Stimulated activated CD8-positive, alpha-beta memory T cell treated with anti-CD3 and anti-CD28 coated beads, Interleukin-4, amount 100 ng/mL, for 1 hour (primary cell): ENCODE data around the gene ACR.

Experiments used
- DNase-seq, 2 donors: peaks; one replicate each; pipeline ENCODE4 v3.0.0-alpha.2; 2020; ENCODE audit warnings: low read depth in 2 of 2, low spot score in 1 of 2

The ACR gene

DNA sequence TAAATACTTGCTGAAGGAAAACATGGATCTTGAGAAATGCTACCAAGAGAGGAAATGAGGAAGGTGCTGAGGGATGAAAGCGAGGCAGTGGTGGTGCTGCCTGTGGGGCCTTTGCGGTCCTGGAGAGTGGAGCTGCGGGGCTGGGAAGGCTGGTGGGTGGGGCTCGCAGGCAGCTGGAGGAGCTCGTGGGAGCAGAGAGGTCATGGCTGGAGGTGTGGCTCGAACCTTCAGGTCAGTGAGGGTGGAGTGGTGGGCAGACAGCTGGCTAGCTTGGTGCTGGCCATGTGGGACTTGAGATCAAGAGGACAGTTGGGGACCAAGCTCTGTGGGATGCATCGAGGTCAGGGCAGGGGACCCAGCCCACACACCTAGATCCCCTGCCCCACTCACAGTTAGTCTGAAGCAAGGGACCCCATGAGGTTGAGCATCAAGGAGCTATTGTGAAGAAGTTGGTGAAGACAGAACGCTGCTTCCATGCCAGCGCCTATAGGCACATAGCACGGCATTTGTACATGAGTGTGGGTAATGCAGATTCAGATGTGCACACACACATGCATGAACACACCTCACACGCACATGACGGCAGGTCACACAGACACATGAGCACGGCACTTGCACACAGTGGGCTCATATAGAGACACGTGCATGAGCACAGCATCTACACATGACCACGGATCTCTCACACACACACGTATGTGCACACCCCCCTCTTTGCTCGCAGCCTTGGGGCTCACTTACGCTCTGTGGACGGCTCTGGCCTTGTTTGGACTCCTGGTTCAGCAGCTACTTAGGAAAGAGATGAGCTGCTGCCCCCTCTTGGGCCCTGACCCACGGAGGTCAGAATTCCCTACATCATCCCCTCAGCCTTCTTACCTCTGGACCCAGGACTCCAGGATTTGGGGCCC lies 34.9 kb upstream of the ACR start:
- no peak for DNase-seq

DNA sequence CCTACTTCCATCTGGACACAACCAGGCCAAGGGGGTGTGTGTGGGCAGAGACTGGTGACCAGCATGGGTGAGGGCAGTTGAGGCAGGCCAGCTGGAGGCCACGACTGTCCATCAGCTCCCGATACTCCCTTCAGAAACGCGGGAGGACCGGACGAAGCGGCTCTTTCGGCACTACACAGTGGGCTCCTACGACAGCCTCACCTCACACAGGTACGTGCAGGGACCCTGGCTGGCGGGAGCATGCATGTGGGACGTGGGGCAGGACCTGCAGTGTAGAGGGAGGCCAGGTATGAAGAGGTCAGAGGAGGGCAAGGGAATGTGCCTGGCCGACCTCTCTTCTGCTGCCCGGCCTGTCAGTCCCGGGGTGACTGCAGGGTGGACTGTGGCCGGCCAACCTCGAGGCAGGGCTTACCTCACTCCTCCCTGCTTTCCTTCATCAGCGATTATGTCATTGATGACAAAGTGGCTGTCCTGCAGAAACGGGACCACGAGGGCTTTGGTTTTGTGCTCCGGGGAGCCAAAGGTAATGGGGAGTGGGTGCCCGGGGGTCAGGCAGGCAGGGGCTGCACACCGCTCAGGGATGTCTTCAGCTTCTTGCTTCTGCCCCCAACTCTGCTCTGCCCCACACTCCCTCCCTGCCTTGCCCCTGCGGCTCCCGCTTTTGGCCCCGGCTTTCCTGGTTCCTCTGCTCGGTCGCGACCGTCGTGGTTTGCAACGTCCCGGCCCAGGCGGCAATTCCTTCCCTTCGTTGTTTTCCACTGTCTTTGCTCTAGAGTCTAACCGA lies 34.1 kb upstream of the ACR start:
- no peak for DNase-seq

DNA sequence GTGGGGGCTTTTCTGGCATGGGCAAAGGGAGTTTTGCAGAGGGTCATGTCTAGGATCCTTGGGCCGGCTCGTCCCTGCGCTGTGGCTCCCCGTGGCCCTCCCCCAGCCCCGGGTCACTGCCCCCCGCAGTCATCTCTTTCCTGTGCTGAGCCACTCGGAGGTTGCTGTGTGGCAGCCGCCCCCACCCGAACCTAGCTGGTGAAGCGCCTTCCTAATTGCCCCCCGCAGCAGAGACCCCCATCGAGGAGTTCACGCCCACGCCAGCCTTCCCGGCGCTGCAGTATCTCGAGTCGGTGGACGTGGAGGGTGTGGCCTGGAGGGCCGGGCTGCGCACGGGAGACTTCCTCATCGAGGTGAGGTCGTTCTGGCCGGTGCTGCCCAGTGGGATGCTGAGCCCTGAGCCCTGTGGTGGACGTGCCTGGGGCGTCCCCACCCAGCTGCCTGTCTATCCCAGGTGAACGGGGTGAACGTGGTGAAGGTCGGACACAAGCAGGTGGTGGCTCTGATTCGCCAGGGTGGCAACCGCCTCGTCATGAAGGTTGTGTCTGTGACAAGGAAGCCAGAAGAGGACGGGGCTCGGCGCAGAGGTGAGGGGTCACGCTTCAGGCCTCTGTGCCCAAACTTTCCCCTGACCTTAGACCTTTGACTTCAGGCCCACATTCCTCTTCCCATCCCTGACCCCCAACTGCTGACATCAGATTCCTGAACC lies 33.3 kb upstream of the ACR start:
- no peak for DNase-seq

DNA sequence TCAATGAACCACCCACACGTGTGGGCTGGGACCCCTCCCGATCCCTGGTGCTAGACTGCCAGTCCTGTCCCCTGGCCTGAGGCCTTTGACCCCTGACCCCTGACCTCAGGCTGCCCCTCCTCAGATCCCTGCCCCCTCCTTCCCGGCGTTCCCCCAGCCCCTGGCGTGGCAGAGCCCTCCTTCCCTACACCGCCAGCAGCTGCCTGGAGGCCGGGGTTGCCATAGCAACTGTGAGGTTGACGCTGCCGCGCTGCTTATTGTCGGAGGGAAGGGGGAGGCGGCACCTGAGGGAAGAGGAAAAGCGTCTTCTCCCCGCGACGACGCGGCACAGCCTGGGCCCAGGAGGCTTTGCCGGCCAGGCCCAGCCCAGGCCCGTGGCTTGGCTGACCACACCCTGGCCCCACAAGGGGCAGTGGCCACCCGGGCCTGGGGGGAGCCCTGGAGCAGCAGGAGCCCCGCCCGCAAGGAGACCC lies 32.7 kb upstream of the ACR start:
- no peak for DNase-seq

DNA sequence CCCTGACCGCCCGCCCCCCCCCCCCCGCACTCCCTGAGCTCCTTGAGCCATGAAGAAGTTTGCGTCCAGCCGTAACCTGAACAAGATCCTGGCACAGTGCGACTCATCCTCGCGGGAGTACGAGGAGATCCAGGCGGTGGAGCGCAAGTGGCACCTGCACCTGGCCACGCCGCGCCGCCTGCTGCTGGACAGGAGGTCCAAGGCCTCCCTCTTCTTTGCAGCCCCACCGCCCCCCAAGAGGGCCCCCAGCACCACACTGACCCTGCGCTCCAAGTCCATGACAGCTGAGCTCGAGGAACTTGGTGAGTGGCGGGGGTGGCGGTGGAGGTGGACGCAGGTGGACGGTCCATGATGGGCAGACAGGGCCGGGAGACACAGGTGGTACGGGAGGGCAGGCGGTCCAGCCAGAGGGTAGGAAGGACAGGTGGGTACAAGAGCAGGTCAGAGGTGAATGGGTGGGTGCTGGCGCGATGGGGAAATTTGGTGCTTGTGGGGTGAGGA lies 32.1 kb upstream of the ACR start:
- no peak for DNase-seq

DNA sequence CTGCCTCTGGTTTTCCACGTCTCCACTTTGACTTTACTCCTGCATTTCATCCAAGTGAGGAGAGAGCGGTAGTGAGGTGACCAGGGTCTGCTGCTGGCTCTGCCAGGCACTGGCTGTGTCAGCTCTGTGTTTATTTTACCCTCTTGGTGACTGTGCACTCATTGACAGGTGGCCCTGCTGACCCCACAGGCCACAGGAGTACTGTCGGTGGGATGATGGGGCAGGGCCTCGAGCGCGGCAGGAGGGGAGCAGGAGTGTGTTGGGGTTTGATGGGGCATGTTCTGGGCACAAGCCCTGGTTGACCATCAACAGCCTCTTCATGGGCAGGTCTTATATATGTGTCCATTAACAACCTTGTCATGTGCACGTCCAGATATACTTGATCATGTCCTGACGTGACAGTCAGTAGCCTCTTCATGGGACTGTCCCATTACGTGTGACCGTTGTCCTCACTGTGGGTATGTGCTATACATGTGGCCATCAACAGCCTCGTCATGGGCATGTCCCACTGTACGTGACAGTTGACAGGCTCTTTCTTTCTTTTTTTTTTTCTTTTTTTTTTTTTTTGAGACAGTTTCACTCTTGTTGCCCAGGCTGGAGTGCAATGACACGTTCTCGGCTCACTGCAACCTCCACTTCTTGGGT lies 31.4 kb upstream of the ACR start:
- no peak for DNase-seq

DNA sequence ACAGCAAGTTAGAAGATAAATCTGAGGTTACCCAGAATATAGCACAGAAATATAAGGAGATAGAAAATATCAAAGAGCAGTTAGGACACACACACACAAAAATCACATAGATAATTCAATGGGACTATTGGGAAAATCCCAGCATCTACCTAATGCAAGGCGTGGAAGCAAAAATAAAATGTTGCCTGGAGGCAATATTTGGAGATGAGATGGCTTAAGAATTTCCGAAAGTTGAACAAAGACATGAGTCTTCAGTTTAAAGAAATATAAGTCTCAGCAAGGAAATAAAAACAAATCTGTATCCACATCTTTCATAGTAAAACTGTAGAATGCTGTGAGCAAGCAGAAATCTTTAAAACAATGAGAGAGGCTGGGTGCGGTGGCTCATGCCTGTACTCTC lies 29.5 kb upstream of the ACR start:
- no peak for DNase-seq

DNA sequence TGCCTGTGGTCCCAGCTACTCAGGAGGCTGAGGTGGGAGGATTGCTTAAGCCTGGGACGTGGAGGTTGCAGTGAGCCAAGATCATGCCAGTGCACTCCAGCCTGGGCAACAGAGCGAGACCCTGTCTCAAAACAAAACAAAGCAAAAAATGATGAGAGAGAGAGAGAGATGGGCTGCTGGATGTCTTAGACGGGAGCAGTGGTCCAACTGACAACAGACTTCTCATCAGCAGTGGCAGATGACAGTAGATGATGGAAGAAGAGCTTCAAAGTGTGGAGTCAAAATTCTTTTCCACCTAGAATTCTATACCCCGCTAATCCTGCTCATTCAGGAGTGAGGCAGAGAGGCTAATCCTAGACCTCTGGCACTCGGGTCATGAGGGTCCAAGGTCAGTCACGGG lies 29.0 kb upstream of the ACR start:
- no peak for DNase-seq

DNA sequence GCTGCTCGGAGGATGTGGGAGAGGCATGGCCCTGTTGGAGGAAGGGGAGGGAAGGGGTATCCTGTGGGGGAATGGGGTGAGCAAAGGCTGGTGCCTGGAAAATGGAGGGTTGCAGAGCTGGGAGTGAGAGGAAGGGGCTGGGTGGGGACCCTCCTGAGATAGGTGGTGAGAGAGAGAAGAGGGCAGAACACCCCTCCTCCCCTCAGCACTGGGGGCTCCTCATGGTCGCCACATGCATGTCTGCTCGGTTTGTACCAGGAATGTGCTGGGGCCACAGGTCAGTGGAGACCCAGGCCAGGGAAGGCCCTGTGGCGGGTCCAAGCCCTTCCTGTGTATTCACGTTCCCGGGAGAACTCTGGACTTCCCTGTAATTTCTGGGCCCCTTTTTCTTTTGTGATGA lies 27.8 kb upstream of the ACR start:
- DNase-seq = no peak

DNA sequence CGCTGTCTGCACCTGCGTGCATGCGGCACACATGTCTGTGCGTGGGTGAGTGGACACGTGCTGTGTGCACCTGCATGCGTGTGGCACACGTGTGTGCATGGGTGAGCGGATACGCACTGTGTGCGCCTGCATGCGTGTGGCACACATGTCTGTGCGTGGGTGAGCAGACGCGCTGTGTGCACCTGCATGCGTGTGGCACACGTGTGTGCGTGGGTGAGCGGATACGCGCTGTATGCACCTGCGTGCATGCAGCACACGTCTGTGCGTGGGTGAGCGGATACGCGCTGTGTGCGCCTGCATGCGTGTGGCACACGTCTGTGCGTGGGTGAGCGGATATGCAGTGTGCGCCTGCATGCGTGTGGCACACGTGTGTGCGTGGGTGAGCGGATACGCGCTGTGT lies 27.1 kb upstream of the ACR start:
- no peak for DNase-seq

DNA sequence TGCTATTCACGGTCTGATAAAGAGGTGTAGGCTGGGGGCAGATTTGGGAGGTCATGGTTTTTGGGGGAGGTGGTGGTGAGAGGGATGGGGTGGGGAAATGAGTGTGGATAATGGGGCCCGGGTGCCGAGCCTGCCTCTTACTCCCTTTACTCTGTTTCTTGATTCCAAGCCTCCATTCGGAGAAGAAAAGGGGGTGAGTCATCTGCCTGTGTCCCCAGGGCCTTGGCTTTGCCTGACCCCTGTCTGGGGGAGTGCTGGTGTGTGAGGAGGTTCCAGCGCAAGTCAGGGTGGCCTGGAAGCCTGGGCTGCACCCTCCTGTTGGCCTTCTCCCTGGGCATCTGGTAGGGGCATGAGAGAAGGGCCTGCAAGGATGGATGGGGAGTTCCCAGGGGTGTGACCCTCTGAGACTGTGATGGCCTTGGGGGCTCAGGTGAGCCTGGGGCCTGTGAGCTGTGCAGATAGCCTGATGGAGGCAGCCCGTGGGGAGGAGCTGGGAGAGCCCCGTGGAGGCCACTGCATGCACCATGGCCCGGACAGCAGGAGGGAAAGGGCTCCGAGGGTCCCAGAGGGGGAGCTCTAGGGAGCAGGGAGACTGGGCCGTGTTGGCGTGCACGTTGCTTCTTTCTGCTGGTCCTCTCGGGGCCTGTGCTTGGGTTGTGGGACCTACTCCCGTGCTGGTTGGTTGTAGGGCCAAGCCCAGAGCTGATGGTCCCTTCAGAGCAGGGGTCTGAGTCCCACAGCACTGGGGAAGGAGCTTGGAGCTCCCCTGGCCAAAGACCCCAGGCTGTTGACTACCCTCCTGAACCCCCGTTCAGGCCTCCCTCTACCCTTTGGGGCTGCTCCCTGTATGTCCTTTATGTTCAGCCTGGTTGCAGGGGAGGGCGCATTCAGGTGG lies 26.3 kb upstream of the ACR start:
- no peak for DNase-seq

DNA sequence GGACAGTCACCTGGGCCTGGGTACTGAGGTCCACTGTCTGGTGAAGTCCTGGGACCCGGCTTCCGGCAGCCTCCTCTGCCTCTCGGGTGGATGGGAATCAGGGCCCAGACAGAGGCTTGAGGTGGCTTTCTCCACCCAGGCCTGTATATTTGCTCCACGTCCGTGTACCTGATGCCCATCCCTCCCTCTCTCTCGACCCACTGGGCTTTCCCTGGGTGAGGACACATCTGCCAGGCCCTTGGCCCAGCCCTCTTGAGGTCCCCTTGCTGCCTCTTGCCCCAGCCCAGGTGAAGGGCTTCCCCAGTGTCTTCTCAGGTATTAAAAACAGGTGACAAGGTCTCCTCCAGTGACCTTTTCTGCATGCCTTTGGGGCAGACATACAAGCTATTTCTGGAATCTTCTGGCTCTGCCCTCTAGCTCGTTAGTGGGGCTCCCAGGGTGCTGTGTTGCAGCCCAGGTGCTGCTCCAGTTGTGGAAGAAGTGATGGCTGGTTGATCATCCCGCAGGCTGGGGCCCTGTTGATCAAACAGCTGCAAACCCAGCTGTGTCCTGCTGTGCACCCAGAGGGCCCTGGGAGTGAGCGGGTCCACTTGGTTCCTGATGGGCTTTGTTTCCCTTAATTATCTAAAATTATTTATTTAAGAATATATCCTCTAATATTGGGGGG lies 25.5 kb upstream of the ACR start:
- no peak for DNase-seq

DNA sequence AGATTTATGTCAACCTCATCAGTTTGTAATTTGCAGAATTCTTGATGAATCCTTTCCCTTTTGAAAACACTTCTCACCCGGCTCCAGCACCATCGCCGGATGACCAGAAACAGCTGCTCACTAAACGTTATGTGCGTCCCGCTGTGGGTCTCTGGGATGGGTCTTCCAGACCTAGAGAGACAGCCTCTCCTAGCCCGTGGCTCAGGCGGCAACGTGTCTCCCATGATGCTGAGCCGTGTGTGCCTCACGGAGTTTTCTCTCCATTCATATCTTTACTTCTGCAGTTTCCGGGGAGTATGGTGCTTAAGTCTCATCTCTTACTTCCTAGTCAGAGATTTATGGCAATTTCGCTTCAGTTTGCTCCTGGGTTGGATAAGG lies 25.0 kb upstream of the ACR start:
- DNase-seq = no peak

DNA sequence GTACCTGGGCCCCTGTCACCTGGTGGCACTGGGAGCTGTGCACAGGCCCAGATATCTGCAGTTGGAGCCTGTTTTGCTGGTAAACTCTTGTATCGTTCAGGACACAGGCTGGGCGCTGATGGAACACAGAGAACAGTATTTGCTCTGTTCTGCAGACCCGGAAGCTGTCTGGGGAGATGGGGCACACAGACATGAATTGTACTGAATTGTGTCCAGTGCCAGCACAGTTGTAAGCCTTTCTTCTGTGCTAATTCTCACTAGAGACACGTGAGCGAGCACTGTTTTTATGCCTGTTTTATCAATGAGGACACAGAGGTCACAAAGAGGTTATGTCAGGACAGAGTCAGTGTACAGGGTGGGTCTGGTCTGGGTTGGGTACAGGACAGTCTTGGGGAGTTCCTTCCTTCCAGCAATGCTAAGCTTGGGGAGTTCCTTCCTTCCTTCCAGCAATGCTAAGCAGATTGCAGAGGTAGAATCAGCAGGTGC lies 24.4 kb upstream of the ACR start:
- no peak for DNase-seq

DNA sequence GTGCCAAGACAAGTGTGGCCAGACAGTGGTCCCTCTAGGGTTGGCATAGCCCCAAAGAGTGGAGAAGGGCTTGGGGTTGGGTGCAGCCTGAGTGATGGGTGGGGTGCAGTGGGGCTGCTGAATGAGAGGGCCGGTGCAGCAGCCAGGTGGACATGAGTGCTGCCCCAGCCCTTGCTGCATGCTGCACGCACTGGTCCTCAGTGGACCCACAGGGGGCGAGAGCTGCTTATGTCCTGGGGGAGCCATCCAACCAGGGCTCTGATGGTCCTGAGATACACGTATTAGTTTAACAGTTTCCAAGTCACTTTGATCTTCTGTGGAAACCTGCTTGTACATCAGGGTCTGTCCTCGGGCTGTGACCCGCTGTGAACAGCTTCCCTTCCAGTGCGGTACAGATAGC lies 23.9 kb upstream of the ACR start:
- DNase-seq = no peak

DNA sequence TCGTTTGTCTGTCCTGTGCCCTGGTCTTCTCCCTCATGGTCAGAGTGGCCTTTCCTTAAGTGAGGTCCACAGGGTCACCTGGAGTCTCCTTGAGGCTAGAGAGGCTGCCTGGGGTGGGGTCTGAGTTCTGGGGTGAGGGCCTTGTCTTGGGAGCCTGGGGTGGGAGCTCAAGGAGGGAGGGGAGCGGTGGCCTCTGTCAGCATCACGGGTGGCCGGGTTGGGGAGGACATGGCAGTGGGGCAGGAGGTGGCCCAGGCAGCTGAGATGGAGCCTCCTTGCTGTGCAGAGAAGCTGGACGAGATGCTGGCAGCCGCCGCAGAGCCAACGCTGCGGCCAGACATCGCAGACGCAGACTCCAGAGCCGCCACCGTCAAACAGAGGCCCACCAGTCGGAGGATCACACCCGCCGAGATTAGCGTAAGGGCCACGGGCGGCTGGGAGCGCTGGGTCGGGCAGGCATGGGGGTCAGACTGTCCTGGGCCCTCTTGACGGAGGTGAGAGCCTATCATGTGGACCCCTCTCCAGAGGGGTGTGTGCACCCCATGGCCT lies 23.3 kb upstream of the ACR start:
- no peak for DNase-seq

DNA sequence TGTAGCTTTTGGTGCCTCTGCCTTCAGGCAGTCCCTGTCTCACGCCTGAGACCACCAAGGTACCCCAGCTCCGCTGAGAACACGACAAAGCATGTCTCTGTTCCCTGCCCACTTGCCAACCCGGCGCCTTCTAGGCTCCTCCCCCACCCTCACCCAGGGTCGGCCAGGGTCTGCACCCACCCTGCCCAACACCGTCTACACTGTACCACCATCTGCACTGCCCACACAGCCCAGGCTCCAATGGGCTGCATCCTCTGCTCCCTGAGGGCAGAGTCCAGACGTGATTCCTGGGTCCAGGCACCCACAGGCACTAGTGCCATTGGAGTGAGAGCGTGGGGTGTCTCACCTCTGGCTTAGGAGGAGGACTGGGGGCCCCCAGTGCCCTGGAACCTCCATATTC lies 22.8 kb upstream of the ACR start:
- no peak for DNase-seq

DNA sequence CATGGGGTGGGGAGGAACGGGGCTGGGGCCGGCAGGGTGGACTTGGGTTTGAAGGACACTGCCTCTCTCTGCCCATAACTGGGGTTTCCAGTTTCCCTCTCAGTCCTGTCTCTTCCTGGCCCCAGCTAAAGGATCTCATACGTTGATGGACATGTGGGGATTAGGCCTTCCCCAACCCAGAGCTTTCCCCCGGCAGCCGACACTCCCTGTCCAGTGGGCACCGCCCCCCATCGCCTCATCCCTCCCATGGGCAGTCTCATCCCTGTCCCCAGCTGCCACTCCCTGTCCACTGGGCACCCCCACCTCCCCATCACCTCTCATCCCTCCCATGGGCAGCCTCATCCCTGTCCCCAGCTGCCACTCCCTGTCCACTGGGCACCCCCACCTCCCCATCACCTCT lies 22.2 kb upstream of the ACR start:
- DNase-seq = no peak
